K562 (cell line): Measurements from ENCODE around the gene DDX54. TPM values are rescaled to one million over a fixed set of nuclear protein-coding genes. Genes with fewer than 3 reads are reported as not detected.

ENCODE experiments used
- IFI16 ChIP-seq: fragments of 250-450 bp; sonication (Bioruptor Pico); IDR thresholded peaks from 2 replicates; pipeline ENCODE4 v2.1.2; 2022; ENCODE audit warnings: mild to moderate bottlenecking, inconsistent platforms
- KAT2B ChIP-seq: IDR thresholded peaks from one replicate; pipeline ENCODE4 v1.6.1; 2012; ENCODE audit warnings: low read depth, mild to moderate bottlenecking, control low read depth, inconsistent platforms, low read length, moderate library complexity
- NFYB ChIP-seq: IDR thresholded peaks from 2 replicates; pipeline ENCODE4 v1.6.1; 2011; ENCODE audit warnings: mild to moderate bottlenecking, moderate library complexity; ENCODE audit not compliant: insufficient read length; ENCODE audit errors: extremely low read depth
- RBM15 ChIP-seq: fragments of 200-400 bp; formaldehyde crosslinking; IDR thresholded peaks from 2 replicates; pipeline ENCODE4 v1.6.1; 2018; ENCODE audit warnings: mild to moderate bottlenecking, low read length, moderate library complexity; ENCODE audit not compliant: insufficient read depth
- USF2 ChIP-seq: sonication (generic); formaldehyde crosslinking; IDR thresholded peaks from 2 replicates; pipeline ENCODE4 v1.5.0; 2020; ENCODE audit warnings: missing genetic modification reagents
- ZNF175 ChIP-seq: fragments of 200-800 bp; sonication (Bioruptor generic); IDR thresholded peaks from 2 replicates; pipeline ENCODE4 v1.6.1; 2016; ENCODE audit warnings: low read depth, mild to moderate bottlenecking, missing genetic modification characterization, missing compliant biosample characterization
- ZNF436 ChIP-seq: fragments of 250-450, 450-650 bp; sonication (Bioruptor Pico); formaldehyde crosslinking; IDR thresholded peaks from 2 replicates; pipeline ENCODE4 v1.7.0; 2020; ENCODE audit warnings: mild to moderate bottlenecking
- polyA plus RNA-seq, 8 experiments: library from polyadenylated mRNA; depleted of rRNA in 4 of 8; stranded (reverse) in 5 of 8; unstranded in 3 of 8; fragments of >200 nt; fragmentation: Nextera tagmentation in 2 of 8; fragmentation: Illumina TruSeq in 1 of 8; extraction: Ambion mirVana in 2 of 8; extraction: Trizol in 1 of 8; gene quantifications; 2 replicates each; pipeline versions ENCODE4 v1.2.1 to v1.2.3, GENCODE V29; 2011 to 2014; ENCODE audit warnings: inconsistent platforms in 1 of 8, missing spikeins in 1 of 8
- total RNA-seq, 7 experiments: library from RNA; depleted of rRNA in 6 of 7; stranded (reverse); fragments of >200 nt in 6 of 7; fragmentation: Illumina TruSeq in 2 of 7; extraction: Trizol in 2 of 7; gene quantifications; 2 replicates each; pipeline versions ENCODE4 v1.2.1 to v1.2.3, GENCODE V29; 2011 to 2021; ENCODE audit warnings: low replicate concordance in 1 of 7
- TF ChIP-seq, protein P1 (sequence below): fragments of 450-650 bp; IDR thresholded peaks from 2 replicates; pipeline ENCODE4 v1.6.1; 2016; ENCODE audit warnings: low read depth
- TF ChIP-seq, protein P2 (sequence below): sonication (generic); formaldehyde crosslinking; IDR thresholded peaks from 2 replicates; pipeline ENCODE4 v1.8.0; 2022; ENCODE audit warnings: mild to moderate bottlenecking, missing genetic modification reagents
- TF ChIP-seq, protein P3 (sequence below): fragments of 450-650 bp; formaldehyde crosslinking; IDR thresholded peaks from 2 replicates; pipeline ENCODE4 v1.4.0; 2020; ENCODE audit warnings: mild to moderate bottlenecking, moderate library complexity
- TF ChIP-seq, protein P4 (sequence below): fragments of 450-650 bp; formaldehyde crosslinking; IDR thresholded peaks from 2 replicates; pipeline ENCODE4 v1.4.0; 2022; ENCODE audit warnings: missing genetic modification characterization

Gene DDX54
- total and polyA plus RNA-seq, 9 of the 15 experiments (the other 6 are each of a cell fraction or from before 2014, with no cell fraction given) = 1.4 to 135 (median 51.4) TPM

- TF ChIP-seq, protein P1, sequence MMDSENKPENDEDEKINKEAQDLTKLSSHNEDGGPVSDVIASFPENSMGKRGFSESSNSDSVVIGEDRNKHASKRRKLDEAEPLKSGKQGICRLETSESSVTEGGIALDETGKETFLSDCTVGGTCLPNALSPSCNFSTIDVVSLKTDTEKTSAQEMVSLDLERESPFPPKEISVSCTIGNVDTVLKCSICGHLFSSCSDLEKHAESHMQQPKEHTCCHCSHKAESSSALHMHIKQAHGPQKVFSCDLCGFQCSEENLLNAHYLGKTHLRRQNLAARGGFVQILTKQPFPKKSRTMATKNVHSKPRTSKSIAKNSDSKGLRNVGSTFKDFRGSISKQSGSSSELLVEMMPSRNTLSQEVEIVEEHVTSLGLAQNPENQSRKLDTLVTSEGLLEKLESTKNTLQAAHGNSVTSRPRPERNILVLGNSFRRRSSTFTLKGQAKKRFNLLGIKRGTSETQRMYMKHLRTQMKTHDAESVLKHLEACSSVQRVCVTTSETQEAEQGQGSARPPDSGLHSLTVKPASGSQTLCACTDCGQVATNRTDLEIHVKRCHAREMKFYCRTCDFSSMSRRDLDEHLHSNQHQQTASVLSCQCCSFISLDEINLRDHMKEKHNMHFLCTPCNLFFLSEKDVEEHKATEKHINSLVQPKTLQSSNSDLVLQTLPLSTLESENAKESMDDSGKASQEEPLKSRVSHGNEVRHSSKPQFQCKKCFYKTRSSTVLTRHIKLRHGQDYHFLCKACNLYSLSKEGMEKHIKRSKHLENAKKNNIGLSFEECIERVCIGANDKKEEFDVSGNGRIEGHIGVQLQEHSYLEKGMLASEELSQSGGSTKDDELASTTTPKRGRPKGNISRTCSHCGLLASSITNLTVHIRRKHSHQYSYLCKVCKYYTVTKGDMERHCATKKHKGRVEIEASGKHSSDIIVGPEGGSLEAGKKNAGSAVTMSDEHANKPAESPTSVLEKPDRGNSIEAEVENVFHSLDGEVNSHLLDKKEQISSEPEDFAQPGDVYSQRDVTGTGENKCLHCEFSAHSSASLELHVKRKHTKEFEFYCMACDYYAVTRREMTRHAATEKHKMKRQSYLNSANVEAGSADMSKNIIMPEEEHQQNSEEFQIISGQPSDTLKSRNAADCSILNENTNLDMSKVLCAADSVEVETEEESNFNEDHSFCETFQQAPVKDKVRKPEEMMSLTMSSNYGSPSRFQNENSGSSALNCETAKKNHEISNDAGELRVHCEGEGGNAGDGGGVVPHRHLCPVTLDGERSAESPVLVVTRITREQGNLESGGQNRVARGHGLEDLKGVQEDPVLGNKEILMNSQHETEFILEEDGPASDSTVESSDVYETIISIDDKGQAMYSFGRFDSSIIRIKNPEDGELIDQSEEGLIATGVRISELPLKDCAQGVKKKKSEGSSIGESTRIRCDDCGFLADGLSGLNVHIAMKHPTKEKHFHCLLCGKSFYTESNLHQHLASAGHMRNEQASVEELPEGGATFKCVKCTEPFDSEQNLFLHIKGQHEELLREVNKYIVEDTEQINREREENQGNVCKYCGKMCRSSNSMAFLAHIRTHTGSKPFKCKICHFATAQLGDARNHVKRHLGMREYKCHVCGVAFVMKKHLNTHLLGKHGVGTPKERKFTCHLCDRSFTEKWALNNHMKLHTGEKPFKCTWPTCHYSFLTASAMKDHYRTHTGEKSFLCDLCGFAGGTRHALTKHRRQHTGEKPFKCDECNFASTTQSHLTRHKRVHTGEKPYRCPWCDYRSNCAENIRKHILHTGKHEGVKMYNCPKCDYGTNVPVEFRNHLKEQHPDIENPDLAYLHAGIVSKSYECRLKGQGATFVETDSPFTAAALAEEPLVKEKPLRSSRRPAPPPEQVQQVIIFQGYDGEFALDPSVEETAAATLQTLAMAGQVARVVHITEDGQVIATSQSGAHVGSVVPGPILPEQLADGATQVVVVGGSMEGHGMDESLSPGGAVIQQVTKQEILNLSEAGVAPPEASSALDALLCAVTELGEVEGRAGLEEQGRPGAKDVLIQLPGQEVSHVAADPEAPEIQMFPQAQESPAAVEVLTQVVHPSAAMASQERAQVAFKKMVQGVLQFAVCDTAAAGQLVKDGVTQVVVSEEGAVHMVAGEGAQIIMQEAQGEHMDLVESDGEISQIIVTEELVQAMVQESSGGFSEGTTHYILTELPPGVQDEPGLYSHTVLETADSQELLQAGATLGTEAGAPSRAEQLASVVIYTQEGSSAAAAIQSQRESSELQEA = no peak
- no peak for TF ChIP-seq ZNF436 (CRISPR knock-in tag)
- no peak for TF ChIP-seq KAT2B
- TF ChIP-seq, protein P2, sequence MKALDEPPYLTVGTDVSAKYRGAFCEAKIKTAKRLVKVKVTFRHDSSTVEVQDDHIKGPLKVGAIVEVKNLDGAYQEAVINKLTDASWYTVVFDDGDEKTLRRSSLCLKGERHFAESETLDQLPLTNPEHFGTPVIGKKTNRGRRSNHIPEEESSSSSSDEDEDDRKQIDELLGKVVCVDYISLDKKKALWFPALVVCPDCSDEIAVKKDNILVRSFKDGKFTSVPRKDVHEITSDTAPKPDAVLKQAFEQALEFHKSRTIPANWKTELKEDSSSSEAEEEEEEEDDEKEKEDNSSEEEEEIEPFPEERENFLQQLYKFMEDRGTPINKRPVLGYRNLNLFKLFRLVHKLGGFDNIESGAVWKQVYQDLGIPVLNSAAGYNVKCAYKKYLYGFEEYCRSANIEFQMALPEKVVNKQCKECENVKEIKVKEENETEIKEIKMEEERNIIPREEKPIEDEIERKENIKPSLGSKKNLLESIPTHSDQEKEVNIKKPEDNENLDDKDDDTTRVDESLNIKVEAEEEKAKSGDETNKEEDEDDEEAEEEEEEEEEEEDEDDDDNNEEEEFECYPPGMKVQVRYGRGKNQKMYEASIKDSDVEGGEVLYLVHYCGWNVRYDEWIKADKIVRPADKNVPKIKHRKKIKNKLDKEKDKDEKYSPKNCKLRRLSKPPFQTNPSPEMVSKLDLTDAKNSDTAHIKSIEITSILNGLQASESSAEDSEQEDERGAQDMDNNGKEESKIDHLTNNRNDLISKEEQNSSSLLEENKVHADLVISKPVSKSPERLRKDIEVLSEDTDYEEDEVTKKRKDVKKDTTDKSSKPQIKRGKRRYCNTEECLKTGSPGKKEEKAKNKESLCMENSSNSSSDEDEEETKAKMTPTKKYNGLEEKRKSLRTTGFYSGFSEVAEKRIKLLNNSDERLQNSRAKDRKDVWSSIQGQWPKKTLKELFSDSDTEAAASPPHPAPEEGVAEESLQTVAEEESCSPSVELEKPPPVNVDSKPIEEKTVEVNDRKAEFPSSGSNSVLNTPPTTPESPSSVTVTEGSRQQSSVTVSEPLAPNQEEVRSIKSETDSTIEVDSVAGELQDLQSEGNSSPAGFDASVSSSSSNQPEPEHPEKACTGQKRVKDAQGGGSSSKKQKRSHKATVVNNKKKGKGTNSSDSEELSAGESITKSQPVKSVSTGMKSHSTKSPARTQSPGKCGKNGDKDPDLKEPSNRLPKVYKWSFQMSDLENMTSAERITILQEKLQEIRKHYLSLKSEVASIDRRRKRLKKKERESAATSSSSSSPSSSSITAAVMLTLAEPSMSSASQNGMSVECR (CRISPR knock-in tag) = no peak
- TF ChIP-seq RBM15 = no peak
- no peak for TF ChIP-seq USF2 (CRISPR knock-in tag)
- TF ChIP-seq, protein P3, sequence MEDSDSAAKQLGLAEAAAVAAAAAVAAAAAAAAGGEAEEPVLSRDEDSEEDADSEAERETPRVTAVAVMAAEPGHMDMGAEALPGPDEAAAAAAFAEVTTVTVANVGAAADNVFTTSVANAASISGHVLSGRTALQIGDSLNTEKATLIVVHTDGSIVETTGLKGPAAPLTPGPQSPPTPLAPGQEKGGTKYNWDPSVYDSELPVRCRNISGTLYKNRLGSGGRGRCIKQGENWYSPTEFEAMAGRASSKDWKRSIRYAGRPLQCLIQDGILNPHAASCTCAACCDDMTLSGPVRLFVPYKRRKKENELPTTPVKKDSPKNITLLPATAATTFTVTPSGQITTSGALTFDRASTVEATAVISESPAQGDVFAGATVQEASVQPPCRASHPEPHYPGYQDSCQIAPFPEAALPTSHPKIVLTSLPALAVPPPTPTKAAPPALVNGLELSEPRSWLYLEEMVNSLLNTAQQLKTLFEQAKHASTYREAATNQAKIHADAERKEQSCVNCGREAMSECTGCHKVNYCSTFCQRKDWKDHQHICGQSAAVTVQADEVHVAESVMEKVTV (CRISPR knock-in tag) = no peak
- TF ChIP-seq IFI16 = no peak
- TF ChIP-seq ZNF175 (CRISPR knock-in tag) = no peak
- no peak for TF ChIP-seq NFYB
- TF ChIP-seq, protein P4, sequence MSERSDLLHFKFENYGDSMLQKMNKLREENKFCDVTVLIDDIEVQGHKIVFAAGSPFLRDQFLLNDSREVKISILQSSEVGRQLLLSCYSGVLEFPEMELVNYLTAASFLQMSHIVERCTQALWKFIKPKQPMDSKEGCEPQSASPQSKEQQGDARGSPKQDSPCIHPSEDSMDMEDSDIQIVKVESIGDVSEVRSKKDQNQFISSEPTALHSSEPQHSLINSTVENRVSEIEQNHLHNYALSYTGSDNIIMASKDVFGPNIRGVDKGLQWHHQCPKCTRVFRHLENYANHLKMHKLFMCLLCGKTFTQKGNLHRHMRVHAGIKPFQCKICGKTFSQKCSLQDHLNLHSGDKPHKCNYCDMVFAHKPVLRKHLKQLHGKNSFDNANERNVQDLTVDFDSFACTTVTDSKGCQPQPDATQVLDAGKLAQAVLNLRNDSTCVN (CRISPR knock-in tag) = no peak
These were observed 11.7 kb upstream of the DDX54 start (continued) for GRCh38 chr12:113196990-113197389.
